GM18505 (cell line): Measurements from ENCODE around the gene ARAP1.
A peak's percentile ranks its signal among the peaks of the same experiment; 100 is the strongest.
"Not testable (repeated sequence)": the region's sequence is repeated elsewhere in the genome, so short reads cannot be mapped to it uniquely, and the experiment has no call there.

Source experiments
- ATAC-seq: cut with Tn5 transposase; IDR thresholded peaks from one replicate; pipeline ENCODE4 v1.9.1; 2021; ENCODE audit not compliant: unreplicated experiment
- POLR2A ChIP-seq: IDR thresholded peaks from 4 replicates; pipeline ENCODE4 v1.6.1; 2011; ENCODE audit warnings: borderline replicate concordance; ENCODE audit not compliant: insufficient read depth, insufficient read length; ENCODE audit errors: extremely low read depth

The ARAP1 gene

GRCh38 chr11:72752088-72752914 is at the start of gene ARAP1:
Gene ARAP1 (minus strand): TSS chr11:72752408. CDS start chr11:72727128, 25,280 bp downstream.
- ATAC-seq = peak; percentile 73
- TF ChIP-seq POLR2A = peak; percentile 54

- ATAC-seq = no peak
- no peak for TF ChIP-seq POLR2A
Observed at GRCh38 chr11:72799441-72799840, 47.2 kb upstream of the ARAP1 start.

GRCh38 chr11:72798361-72798760 is 46.2 kb upstream of the ARAP1 start:
- no peak for ATAC-seq
- TF ChIP-seq POLR2A = no peak

GRCh38 chr11:72793425-72794367 is 41.5 kb upstream of the ARAP1 start, which contains the start of gene STARD10:
Gene STARD10 (minus strand): TSS chr11:72794047. CDS start chr11:72781181, 12,866 bp downstream.
- peak; percentile 73 for TF ChIP-seq POLR2A

GRCh38 chr11:72793076-72793424 is 40.8 kb upstream of the ARAP1 start:
- ATAC-seq = no peak
- no peak for TF ChIP-seq POLR2A

More at GRCh38 chr11:72793425-72794367, 41.5 kb upstream of the ARAP1 start, which contains the start of gene STARD10:
- peak; percentile 89 for ATAC-seq

- TF ChIP-seq POLR2A = no peak
- ATAC-seq = no peak
Observed at GRCh38 chr11:72792437-72793021, 40.3 kb upstream of the ARAP1 start.

- not testable (repeated sequence) for ATAC-seq
Observed at GRCh38 chr11:72791228-72791627, 39.0 kb upstream of the ARAP1 start.

- ATAC-seq = no peak
- no peak for TF ChIP-seq POLR2A
Observed at GRCh38 chr11:72789493-72790131, 37.4 kb upstream of the ARAP1 start.

- ATAC-seq = no peak
- no peak for TF ChIP-seq POLR2A
Observed at GRCh38 chr11:72788241-72788640, 36.0 kb upstream of the ARAP1 start.

GRCh38 chr11:72787216-72788104 is 35.3 kb upstream of the ARAP1 start:
- no peak for ATAC-seq

GRCh38 chr11:72786305-72787215 is 34.4 kb upstream of the ARAP1 start:
- no peak for ATAC-seq
- TF ChIP-seq POLR2A = no peak

More at GRCh38 chr11:72787216-72788104, 35.3 kb upstream of the ARAP1 start:
- no peak for TF ChIP-seq POLR2A
